SU-DHL-6 (cell line): ENCODE results near the gene EVC2.

Experiments
- CTCF ChIP-seq: fragments of 200-600 bp; sonication (generic); IDR thresholded peaks from one replicate; pipeline ENCODE4 v1.5.1; 2017; ENCODE audit warnings: antibody characterized with exemption, mild to moderate bottlenecking, low read length, moderate library complexity; ENCODE audit not compliant: insufficient read depth, poor library complexity, severe bottlenecking
- EZH2phosphoT487 ChIP-seq: fragments of 200-600 bp; sonication (generic), shearing (Covaris generic); conservative IDR thresholded peaks from 2 replicates; pipeline ENCODE4 v1.6.1; 2018; ENCODE audit warnings: mild to moderate bottlenecking, antibody characterized with exemption, low read length, moderate library complexity, mixed read lengths

GRCh38 chr4:5749568-5749967, 41.2 kb upstream of the EVC2 start:
- TF ChIP-seq CTCF (no peak), EZH2phosphoT487 (no peak)
